ENCODE measurements around the gene SGPP2. TPM values are rescaled to one million over a fixed set of nuclear protein-coding genes. Genes with fewer than 3 reads are reported as not detected.

Gene SGPP2
- total RNA-seq, 1 donor from 2014 or later = 22.4 TPM

- H3K4me1 Mint-ChIP-seq (ENCODE audit: unreplicated experiment) = peaks cover 41% of the 10 kb centered on the region
- DNase-seq (ENCODE audit: extremely low spot score, unreplicated experiment) = no peak
- H3K27ac Mint-ChIP-seq = peak overlapping the region; percentile 19
- H3K36me3 Mint-ChIP-seq = peaks cover 29% of the 10 kb centered on the region
- H3K4me3 Mint-ChIP-seq = no peak overlapping the region
- H3K9me3 Mint-ChIP-seq = no peaks in the 10 kb centered on the region
- no peaks in the 10 kb centered on the region for H3K27me3 Mint-ChIP-seq
- TF ChIP-seq CTCF (conservative IDR thresholded peaks at IDR 0.05) = no peak
Measured at GRCh38 chr2:222569826-222570225, 145.5 kb downstream of the SGPP2 start.

GRCh38 chr2:222572264-222572721 is 147.9 kb downstream of the SGPP2 start:
- peaks cover 41% of the 10 kb centered on the region for H3K4me1 Mint-ChIP-seq (ENCODE audit: unreplicated experiment)
- H3K27ac Mint-ChIP-seq = peak overlapping the region; percentile 90
- H3K9me3 Mint-ChIP-seq = no peaks in the 10 kb centered on the region
- no peak for TF ChIP-seq CTCF (conservative IDR thresholded peaks at IDR 0.05)
- H3K36me3 Mint-ChIP-seq = peaks cover 22% of the 10 kb centered on the region
- H3K4me3 Mint-ChIP-seq = peak overlapping the region; percentile 44
- H3K27me3 Mint-ChIP-seq = no peaks in the 10 kb centered on the region
- no peak for DNase-seq (ENCODE audit: extremely low spot score, unreplicated experiment)

GRCh38 chr2:222572751-222573174 is 148.4 kb downstream of the SGPP2 start:
- TF ChIP-seq CTCF (conservative IDR thresholded peaks at IDR 0.05) = no peak
- DNase-seq (ENCODE audit: extremely low spot score, unreplicated experiment) = no peak
- Mint-ChIP-seq H3K9me3 (no peaks in the 10 kb centered on the region), H3K27ac (peak overlapping the region; percentile 90), H3K36me3 (peaks cover 21% of the 10 kb centered on the region), H3K4me3 (no peak overlapping the region), H3K27me3 (no peaks in the 10 kb centered on the region), H3K4me1 (ENCODE audit: unreplicated experiment) (peaks cover 41% of the 10 kb centered on the region)

- Mint-ChIP-seq H3K4me3 (no peak overlapping the region), H3K27ac (no peak overlapping the region), H3K4me1 (ENCODE audit: unreplicated experiment) (peaks cover 31% of the 10 kb centered on the region), H3K27me3 (no peaks in the 10 kb centered on the region), H3K36me3 (peaks cover 18% of the 10 kb centered on the region), H3K9me3 (no peaks in the 10 kb centered on the region)
- DNase-seq (ENCODE audit: extremely low spot score, unreplicated experiment) = no peak
- no peak for TF ChIP-seq CTCF (conservative IDR thresholded peaks at IDR 0.05)
Measured at GRCh38 chr2:222575618-222576017, 151.3 kb downstream of the SGPP2 start.

- no peak for DNase-seq (ENCODE audit: extremely low spot score, unreplicated experiment)
- H3K4me1 Mint-ChIP-seq (ENCODE audit: unreplicated experiment) = peaks cover 30% of the 10 kb centered on the region
- no peak for TF ChIP-seq CTCF (conservative IDR thresholded peaks at IDR 0.05)
- H3K27me3 Mint-ChIP-seq = no peaks in the 10 kb centered on the region
- H3K36me3 Mint-ChIP-seq = peaks cover 12% of the 10 kb centered on the region
- H3K27ac Mint-ChIP-seq = no peak overlapping the region
- H3K4me3 Mint-ChIP-seq = no peak overlapping the region
- no peaks in the 10 kb centered on the region for H3K9me3 Mint-ChIP-seq
Measured at GRCh38 chr2:222576171-222577081, 152.1 kb downstream of the SGPP2 start.

Measured in type B pancreatic cell (in vitro differentiated cells).